RPMI7951 (cell line): ENCODE measurements around the gene KLB. TPM values are rescaled to one million over a fixed set of nuclear protein-coding genes. Genes with fewer than 3 reads are reported as not detected.
"Not testable (repeated sequence)": the region's sequence is repeated elsewhere in the genome, so short reads cannot be mapped to it uniquely, and the experiment has no call there.

ENCODE experiments used
- DNase-seq: peaks from one replicate; pipeline ENCODE4 v3.0.0-alpha.2; 2012; ENCODE audit warnings: low read depth
- total RNA-seq: library from RNA; depleted of rRNA; stranded (reverse); fragments of >200 nt; shearing (Covaris generic); gene quantifications from 2 replicates; pipeline ENCODE4 v1.2.3, GENCODE V29; 2014; rRNA removed

The KLB gene
- total RNA-seq: not detected in 2 replicates

DNA sequence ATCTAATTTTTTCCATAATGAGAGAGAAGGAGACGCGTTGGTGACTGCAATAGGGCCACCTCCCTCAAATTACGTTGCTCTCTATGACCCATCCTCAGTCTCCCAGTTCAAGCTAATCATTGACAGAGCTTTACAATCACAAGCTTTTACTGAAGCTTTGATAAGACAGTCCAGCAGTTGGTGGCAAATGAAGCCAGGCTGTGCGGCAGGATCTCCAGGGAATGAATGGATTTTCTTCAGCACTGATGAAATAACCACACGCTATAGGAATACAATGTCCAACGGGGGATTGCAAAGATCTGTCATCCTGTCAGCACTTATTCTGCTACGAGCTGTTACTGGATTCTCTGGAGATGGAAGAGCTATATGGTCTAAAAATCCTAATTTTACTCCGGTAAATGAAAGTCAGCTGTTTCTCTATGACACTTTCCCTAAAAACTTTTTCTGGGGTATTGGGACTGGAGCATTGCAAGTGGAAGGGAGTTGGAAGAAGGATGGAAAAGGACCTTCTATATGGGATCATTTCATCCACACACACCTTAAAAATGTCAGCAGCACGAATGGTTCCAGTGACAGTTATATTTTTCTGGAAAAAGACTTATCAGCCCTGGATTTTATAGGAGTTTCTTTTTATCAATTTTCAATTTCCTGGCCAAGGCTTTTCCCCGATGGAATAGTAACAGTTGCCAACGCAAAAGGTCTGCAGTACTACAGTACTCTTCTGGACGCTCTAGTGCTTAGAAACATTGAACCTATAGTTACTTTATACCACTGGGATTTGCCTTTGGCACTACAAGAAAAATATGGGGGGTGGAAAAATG, at the start of gene KLB:
Gene KLB (plus strand): TSS at position 168 of the 821 bp plus-strand sequence. CDS start 20 bp downstream, at position 188.
- no peak for DNase-seq

DNA sequence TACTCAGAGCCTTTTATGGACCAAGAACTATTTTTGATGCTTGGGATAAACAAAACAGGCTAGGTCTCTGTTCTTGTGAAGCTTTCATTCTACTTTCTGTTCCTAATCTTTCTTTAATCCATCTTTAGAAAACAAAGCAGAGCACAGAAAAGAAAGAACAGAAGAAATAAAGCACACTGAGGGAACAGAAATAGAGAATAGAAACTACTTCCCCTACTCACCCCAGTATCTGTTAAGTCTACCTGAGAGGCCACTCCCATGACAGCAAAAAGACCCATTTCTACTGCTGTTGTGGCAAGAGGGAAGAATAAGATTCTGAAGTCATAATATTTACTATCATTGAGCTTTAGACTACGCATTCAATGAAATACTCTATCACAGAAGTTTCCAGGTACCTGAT, 49.7 kb upstream of the KLB start:
- DNase-seq: no peak

DNA sequence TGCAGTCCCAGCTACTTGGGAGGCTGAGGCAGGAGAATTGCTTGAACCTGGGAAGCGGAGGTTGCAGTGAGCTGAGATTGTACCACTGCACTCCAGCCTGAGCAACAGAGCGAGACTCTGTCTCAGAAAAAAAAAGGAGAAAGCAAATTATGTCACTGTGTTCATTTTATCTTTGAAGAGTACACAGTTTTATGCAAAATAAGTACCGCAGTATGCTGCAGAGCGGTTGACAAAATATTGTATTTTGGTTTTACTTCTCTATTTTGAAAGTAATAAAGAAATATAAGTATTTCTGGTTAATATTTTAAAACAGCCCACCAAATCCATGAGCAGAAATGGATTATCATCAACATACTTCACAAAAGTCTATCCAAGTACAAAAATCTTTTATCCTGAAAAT, 46.1 kb upstream of the KLB start:
- DNase-seq: not testable (repeated sequence)

DNA sequence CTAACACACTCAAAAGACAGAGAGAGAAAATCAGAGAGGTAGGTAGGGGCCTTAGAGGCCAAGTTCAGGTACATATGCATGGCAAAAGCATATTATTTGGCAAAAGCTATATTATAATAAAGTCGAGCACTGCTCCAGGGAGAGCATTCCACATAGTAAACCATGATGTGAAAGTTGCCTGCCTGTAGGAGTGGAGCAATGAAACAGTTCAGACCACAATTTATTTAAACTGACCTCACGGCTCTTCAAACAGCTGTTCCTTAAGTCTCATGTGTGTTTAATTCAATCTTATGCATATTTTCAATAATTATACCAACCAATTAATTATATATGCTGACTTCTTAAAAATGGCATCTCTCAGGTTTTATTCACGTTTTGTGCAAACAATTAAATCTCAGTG, 43.9 kb upstream of the KLB start:
- DNase-seq: no peak

DNA sequence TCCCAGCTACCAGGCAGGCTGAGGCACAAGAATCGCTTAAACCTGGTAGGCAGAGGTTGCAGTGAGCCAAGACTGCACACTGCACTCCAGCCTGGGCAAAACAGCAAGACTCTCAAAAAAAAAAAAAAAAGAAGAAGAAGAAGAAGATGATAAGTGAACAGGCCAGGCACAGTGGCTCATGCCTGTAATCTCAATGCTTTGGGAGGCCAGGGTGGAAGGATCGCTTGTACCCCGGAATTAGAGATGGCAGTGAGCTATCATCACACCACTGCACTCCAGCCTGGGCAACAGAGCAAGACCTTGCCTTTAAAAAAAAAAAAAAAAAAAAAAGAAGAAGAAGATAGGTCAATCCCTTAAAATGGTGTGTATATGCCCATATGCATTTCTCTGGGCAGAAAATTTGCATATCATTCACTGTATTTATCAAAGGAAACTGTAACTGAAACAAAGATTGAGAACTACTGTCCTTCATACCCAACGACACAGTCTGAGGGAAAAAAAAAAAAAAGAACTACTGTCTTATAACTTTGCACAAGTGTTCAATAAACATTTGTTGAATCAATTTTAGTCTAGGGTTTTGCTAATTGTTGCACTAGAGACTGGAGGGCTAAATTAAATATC, 42.8 kb upstream of the KLB start:
- DNase-seq: no peak

DNA sequence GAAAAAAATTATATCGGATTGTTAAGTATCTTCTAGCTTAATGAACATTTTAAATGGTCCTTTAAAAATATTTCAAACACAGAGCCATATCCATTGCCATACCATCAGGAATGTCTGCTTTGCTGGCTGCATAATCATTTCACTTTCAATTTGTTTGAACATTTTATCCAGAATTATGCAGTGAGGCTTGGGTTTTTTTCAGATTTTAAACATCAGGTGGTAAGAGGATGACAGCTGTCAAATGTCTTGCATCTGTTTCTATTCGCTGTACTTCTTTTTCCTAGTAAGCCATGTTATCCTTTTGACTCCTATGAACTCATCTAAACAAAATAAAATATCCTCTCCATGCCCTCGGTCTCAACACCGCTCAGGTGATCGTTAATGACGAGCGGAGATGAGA, 41.4 kb upstream of the KLB start:
- no peak for DNase-seq

DNA sequence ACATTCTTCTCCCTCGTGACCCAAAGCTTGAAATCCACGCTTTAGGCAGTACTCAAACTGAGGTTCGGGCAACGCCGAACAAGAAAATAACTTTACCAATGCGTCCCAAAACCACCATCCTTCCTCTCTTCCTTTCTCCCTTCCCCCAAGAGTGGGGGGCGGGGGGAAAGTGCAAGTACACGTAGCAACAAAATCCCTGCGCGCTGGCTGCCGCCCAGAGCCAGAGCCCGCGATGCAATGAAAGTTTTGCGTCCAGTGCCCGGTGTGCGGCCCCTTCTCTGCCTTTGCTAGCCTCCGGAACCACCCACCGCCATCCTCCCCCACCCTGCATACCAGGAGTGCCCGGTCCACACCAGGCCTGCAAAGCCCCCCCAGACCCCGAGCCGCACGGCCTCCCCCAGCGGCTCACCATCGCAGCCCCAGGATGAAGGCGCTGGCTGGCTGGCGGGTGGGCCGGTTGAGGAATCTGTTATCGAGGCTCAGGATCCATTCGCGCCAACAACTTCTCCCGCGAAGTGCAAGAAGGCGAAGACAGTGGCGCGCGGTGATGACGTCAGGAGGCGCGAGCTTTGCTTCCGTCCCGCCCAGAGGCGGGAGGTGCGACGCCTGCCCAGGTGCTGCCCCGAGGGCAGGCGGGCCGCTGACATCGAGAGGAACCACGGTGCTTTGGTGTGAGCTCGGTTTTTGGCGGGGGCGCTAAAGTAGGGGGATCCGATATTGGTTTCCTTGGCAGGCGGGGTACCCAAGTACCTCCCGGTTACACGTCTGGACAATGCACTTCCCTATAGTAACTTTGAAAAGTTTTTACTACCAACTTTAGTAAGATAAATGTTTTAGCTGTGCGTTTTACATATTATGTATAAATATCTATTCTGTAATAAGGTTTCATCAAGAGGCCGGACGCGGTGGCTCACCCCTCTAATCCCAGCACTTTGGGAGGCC, 40.6 kb upstream of the KLB start, which contains the start of gene RFC1:
Gene RFC1 (minus strand): TSS at position 533 of the 942 bp plus-strand sequence. CDS start 121 bp downstream, at position 412.
- DNase-seq: peak; percentile 86

DNA sequence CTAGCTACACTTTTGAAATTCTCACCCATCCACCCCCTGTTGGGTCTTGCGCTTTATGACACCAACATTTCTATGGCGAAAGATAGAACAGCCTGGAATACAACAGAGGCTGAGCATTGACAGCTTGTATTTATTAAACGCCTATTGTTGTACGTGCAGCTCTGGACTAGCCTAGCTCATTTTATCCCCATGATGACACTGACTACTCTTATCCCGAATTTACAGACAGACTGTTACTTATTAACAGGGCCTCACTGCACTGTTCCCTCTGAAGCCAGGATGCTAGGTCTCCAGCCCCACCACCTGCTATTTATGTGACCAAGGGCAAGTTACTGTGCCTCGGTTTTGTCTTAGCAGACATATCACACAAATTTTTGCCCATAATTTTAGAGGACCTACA, 39.6 kb upstream of the KLB start:
- no peak for DNase-seq

DNA sequence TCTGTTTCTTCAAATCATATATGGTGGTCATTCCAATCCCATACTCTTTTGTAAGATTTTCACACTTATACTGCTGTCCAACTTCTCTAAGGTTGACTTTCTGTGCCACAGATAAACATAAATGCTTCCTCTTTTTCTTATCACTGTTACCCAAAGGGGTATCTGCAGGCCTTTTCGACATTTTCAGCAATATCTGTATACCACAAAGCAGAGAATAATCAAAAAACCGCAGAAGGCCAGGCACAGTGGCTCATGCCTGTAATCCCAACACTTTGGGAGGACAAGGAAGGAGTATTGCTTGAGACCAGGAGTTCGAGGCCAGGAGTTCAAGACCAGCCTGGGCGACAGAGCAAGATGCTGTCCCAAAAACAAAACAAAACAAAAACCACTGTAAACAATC, 37.4 kb upstream of the KLB start:
- no peak for DNase-seq

DNA sequence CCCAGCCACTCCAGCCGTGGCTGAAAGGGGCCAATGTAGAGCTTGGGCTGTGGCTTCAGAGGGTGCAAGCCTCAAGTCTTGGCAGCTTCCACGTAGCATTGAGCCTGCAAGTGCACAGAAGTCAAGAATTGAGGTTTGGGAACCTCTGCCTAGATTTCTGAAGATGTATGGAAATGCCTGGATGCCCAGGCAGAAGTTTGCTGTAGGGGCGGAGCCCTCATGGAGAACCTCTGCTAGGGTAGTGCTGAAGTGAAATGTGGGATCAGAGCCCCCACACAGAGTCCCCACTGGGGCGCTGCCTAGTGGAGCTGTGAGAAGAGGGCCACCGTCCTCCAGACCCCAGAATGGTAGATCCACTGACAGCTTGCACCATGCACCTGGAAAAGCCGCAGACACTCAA, 35.5 kb upstream of the KLB start:
- DNase-seq: not testable (repeated sequence)

DNA sequence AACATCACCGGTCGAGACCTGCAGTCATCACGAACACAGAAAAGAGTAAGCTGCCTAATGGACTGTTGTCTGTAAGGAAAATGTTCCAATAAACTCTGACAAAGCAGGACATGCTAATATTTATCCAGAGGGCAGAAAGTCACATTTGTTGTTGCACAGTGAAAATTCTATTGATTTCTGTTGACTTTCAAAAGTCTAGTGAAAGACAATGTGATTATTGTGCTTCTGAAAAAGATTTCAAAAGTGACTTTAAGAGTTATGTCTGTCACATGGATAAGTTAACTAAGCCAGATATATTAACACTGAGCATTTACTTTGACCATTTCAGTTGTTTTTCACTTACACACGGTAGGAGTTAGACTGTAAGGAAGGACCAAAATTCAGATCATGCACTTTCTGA, 31.3 kb upstream of the KLB start:
- DNase-seq: no peak

DNA sequence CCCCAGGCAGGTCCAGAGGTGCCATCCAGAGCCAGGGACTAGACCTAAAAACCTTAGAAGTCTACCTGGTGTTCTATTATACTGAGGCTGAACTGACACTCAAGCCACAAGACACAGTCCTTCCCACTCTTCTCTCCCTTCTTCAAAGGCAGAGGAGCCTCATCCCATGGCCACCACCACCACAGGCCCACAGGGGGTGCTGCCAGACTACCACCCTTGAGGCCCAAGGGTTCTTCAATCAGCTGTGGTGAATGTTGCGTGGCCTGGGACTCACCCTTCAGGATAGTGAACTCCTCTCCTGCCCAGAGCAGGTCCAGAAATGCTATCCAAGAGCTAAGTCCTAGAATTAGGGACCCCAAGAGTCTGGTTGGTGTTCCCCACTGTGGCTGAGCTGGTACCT, 23.0 kb upstream of the KLB start:
- DNase-seq: no peak

DNA sequence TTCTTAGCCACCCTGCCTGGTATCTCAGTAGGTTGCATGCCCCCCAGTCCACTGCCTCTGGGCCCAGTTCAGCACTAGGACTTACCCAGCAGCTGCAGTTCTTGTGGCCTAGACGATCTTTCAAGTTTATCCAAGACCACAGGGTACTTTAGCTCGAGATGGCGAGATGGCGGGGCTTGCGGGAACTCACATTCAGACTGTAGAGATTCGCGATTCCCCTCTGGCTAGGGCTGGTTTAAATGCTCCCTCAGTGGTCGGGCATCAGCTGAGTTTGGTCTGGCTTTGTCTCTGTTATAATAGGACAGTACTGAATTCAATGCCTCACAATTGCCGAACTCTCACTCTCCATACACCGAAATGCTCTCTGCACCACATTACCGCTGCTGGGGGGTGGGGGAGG, 22.2 kb upstream of the KLB start:
- DNase-seq: no peak

DNA sequence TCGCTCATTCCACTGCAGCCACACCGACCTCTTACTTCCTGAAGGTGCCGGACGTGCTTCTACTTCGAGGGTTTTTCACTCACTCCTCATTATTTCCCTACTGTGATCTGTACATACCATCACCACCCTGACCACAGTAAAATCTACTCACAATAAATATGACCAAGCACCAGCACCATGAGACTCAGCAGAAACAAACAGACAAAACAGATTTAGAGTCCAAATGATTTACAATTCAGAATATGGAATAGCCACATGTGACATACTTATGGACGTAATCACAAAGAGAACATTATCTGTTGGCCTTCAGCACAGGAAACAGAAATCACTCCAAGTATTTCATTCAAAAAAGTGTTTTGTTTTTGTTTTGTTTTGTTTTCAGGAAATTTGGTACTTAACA, 16.1 kb upstream of the KLB start:
- no peak for DNase-seq

DNA sequence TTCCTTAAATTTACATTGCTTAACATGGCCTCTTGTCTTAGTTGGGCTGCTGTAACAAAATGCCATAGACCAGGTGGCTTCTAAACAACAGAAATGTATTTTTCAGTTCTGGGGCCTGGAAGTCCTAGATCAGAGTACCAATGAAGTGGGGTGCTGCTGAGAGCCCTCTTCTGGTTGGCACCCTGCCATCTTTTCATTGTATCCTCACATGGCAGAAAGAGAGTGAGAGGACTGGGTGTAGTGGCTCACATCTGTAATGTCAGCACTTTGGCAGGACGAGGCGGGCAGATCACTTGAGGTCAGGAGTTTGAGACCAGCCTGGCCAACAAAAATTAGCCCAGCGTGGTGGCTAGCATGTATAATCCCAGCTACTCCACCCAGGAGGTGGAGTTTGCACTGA, 12.0 kb upstream of the KLB start:
- DNase-seq: no peak

DNA sequence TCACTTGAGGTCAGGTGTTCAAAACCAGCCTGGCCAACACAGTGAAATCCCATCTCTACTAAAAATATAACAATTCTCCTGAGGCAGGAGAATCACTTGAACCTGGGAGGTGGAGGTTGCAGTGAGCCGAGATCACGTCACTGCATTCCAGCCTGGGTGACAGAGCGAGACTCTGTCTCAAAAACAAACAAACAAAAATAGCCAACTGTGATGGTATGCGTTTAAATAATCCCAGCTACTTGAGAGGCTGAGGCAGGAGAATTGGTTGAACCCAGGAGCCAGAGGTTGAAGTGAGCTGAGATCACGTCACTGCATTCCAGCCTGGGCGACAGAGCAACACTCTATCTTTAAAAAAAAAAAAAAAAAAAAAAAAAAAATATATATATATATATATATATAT, 5.1 kb upstream of the KLB start:
- not testable (repeated sequence) for DNase-seq

DNA sequence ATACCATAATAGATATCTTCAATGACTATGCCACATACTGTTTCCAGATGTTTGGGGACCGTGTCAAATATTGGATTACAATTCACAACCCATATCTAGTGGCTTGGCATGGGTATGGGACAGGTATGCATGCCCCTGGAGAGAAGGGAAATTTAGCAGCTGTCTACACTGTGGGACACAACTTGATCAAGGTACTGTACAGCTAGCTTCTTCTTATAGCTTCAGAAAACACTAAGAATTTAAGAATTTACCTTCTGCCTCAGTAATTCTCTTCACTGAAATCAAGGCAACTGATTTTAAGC, 805 bp downstream of the KLB start:
- no peak for DNase-seq

DNA sequence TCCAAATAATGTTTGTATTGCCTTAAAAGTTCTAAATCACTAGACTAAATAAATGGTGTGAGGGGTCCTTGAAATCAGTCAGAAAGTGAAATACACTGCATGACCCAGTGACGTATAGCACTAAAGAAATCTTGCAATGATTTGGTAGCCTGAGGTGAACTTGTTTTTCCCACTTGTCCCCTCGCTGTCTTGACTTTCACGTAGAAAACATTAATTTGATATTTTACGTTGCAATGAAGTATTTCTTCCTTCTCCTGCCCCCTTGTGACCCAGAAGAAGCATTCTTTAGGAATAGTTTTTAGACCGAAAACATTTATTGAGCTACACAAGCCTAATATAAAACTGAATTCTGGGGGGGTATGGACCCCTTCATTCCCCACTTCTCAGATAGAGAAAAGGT, 3.7 kb downstream of the KLB start:
- DNase-seq: no peak

DNA sequence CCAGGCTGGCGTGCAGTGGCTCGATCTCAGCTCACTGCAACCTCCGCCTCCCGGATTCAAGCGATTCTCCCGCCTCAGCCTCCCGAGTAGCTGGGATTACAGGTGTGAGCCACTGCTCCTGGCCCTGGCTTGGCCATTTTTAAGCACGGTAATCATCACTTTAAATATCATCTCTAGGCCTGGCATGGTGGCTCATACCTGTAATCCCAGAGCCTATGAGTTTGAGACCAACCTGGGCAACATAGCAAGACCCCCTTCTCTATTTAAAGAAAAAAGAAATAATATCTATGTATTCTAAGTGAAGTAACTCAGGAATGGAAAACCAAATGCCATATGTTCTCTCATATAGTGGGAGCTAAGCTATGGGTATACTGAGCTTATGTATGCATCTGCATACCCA, 4.8 kb downstream of the KLB start:
- DNase-seq: not testable (repeated sequence)

DNA sequence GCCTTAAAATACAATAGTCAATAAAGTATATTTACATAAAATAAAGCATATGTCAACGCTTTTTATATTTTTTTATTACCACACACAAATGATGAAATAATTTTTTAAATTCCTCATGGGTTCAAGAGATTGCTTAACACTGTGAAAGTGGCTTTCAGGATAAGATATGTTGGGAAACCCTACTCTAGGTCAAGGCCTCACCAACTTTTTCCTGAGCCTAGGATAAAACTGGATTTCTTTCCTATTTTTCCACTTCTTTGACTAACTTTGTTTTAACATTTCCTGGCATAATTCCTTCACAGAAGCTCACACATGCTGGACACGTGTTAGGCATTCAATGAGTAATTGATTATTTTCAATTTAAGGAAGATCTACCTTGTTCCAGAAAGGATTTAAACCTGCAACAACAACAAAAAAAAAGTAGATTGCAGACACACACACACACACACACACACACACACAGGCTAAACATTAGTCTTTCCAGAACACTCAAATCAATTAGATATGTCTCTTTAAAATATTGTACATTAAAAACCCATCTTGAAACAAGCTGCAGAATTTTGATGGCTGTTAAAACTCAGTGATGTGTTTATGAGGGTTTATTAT, 9.1 kb downstream of the KLB start:
- DNase-seq: no peak

DNA sequence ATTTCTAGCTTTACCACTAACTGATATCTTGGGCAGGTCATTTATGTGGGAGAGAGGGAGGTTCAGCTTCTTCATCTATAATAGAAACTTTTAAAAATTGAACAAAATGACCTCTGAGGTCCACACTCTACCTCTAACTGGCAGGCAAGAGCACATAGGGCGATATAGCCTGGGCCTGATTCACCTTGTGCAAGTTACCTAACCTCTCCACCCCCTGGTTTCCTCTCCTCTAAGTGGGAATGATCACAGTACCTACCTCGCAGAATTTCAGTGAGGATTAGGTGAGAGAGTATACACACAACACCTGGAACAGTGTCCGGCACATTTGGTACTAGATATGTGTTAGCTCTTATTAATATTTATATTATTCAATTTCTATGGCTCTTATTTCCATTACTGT, 15.5 kb downstream of the KLB start:
- DNase-seq: no peak

DNA sequence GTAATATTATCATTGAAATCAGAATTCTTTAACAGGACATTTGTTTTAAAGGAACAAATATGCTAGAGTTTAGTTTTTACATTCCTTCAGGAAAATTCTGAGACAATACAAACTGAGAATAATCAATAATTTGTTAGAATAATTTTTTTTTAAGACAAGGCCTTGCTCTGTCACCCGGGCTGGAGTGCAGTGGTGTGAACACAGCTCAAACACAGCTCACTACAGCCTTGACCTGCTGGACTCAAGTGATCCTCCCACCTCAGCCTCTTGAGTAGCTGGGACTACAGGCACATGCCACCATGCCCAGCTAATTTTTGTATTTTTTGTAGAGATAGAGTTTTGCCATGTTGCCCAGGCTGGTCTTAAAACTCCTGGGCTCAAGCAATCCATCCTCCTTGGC, 18.6 kb downstream of the KLB start:
- DNase-seq: not testable (repeated sequence)
